Measurements from ENCODE around the gene C1QTNF4.
"Not testable (repeated sequence)": the region's sequence is repeated elsewhere in the genome, so short reads cannot be mapped to it uniquely, and the experiment has no call there.

The C1QTNF4 gene

DNA sequence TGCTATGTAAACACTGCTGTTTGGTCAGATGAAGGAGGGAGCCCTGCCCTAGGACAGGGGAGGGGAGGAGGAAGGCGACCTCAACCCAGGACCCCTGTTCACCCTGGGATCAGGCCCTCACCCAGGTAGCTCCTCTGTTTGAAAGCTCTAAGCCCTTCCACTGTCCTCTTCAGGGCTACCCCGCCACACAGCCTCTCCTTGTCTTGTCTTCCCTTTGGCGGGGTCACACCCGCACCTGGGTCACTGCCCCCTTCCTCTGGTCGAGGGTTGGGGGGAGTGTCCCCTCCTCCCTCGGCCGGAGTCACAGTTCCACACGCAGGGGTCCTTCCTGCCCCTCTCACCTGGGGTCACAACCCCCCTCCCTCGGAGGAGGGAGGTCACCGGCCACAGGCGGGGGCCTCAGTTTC is 29.3 kb downstream of the C1QTNF4 start:
- DNase-seq, result no peak

GRCh38 chr11:47564366-47564765 is 29.8 kb downstream of the C1QTNF4 start:
- DNase-seq, result not testable (repeated sequence)

GRCh38 chr11:47562393-47562792 is 31.8 kb downstream of the C1QTNF4 start:
- DNase-seq, result not testable (repeated sequence)

DNA sequence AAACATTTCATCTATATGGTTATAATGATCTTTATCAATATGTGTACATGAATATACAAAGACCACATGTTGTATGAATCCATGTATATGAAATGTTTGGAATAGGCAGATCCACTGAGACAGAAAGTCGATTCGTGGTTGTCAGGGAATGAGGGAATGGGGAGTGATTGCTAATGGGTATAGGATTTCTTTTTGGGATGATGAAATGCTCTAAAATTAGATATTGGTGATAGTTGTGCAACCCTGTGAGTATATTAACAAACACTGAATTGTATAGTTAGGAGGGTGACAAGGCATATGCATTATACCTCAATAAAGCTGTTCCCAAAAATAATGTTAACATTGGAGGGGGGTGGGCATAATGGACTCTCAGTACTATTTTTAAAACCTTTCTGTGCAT is 33.8 kb downstream of the C1QTNF4 start:
- no peak for DNase-seq

GRCh38 chr11:47558695-47559094 is 35.5 kb downstream of the C1QTNF4 start:
- no peak for DNase-seq

GRCh38 chr11:47557004-47557403 is 37.2 kb downstream of the C1QTNF4 start:
- DNase-seq, result not testable (repeated sequence)

DNA sequence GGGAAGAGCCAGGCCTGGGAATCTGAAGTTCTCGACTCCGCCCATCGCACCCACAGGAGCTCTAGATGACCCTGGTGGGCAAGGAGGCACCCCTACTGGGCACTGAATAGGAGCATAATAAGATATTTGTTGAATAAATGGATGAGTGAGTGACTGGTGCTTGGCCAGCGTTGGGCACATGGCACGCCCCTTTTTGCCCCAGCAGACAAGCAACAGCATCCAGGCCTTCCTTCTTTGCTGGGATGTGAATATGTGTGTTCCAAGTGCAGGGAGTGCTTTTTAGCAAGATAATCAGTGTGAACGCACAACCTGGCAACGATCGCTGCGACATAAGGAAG is 40.8 kb downstream of the C1QTNF4 start:
- no peak for DNase-seq

GRCh38 chr11:47552566-47553405 is 41.4 kb downstream of the C1QTNF4 start, which contains the start of gene CELF1:
TSS of gene CELF1 (minus strand) at chr11:47553132. CDS start at chr11:47499523, 53,609 bp downstream.
- peak; percentile 92 for DNase-seq

GRCh38 chr11:47552056-47552565 is 42.1 kb downstream of the C1QTNF4 start:
- DNase-seq, result no peak

DNA sequence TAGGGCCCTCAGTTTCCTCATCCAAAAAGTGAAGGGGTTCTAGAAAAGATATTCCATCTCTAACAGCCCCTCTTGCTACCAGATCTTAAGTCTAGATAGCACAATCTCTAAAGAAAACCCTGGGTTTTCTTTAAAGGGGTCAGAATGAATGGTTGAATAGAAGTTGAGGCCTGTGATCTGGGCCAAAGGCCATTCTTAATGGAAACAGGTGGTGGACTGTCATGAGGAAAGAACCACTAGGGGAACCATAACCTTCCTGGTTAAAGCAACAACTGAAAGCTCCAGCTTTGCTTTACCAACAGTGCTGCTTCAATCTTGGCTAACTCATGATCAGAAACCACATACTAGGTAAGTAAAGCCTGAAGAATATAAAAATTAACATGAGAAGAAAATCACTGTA is 43.1 kb downstream of the C1QTNF4 start:
- DNase-seq, result peak in 1 of 2 donors; percentile 29

GRCh38 chr11:47550288-47551047 is 43.7 kb downstream of the C1QTNF4 start:
- DNase-seq, result no peak

DNA sequence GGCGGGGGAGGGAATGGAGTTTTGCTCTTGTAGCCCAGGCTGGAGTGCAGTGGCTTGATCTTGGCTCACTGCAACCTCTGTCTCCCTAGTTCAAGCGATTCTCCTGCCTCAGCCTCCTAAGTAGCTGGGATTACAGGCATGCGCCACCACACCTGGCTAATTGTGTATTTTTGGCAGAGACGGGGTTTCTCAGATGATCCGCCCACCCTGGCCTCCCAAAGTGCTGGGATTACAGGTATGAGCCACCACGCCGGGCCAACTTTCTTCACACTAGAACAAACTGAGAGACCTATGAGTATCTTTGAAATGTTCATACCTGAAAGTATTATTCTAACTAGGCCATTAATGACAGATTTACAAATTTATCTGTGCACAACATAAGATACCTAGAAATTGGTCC is 47.9 kb downstream of the C1QTNF4 start:
- DNase-seq, result not testable (repeated sequence)

DNA sequence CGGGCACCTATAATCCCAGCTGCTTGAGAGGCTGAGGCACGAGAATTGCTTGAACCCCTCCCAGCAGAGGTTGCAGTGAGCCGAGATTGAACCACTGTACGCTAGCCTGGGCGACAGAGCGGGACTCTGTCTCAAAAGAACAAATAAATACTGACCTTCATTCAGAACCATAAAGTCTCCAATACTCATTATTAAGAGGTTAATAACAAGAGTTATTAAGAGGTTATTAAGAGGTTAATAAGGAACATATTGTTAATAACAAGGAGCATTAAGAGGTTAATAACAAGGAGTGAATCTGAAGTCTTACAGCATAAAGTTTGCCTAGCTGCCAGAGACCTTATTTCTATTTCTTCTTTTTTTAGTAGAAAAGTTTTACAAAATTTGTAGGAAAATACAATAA is 48.9 kb downstream of the C1QTNF4 start:
- DNase-seq, result no peak

GRCh38 chr11:47541070-47541469 is 53.1 kb downstream of the C1QTNF4 start:
- no peak for DNase-seq

GRCh38 chr11:47539681-47540039 is 54.6 kb downstream of the C1QTNF4 start:
- DNase-seq, result no peak

Data from CD4-positive, alpha-beta T cell treated with Interleukin-1 beta for 1 hour (primary cell).